Inflammatory macrophage treated with lipopolysaccharide for 4 hours (primary cell): ENCODE measurements around the gene NXT1.

ENCODE experiments used
- DNase-seq: peaks from one replicate; pipeline ENCODE4 v3.0.0-alpha.2; 2020

Gene NXT1

DNA sequence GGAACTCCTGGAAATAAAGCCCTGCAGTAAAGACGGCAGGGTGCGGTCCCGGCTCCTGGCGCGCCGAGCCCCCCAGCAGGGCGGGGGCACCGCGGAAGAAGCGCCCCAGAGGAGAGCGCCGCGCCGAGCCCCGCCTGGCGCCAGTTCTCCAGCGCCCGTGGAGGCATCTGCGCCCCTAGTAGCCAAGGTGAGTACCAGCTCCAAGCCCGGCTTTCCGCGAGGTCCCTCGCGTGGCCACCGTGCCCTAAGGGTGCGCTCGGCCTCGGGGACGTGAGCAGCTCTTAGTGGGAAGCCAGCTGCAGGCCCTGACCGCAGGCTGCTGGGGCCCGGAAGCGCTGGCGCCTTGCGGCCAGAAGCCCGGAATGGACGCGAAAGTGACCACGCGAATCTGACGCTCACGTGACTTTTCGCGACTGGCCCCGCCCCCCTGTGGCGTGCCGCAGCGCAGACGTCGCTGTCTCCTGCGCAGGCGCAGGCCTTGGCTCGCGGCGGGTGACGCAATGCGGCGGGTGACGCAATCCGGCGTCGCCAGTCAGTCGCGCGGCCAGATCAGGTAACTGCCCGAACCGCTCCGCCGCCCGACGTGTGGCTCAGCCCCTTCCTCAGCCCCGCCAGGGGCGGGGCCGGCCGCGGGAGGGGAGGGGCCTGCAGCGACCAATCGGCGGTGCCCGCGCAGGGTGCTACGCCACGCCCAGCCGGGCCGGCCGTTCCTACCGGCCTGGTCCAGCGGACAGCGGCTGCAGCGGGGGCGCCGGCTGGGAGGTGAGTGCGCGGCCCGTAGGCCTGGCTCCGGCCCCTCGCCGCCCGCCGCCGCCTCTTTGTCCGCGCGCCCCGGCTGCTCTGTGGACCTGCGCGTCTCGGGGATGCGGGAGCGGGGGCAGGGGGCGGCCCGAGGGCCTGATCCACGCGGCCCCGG, 11.1 kb downstream of the NXT1 start, which contains the start of gene GZF1:
GZF1 (plus strand) TSS at position 707 of the 916 bp plus-strand sequence. CDS start 2,202 bp downstream, outside the sequence.
- peak; percentile 98 for DNase-seq

DNA sequence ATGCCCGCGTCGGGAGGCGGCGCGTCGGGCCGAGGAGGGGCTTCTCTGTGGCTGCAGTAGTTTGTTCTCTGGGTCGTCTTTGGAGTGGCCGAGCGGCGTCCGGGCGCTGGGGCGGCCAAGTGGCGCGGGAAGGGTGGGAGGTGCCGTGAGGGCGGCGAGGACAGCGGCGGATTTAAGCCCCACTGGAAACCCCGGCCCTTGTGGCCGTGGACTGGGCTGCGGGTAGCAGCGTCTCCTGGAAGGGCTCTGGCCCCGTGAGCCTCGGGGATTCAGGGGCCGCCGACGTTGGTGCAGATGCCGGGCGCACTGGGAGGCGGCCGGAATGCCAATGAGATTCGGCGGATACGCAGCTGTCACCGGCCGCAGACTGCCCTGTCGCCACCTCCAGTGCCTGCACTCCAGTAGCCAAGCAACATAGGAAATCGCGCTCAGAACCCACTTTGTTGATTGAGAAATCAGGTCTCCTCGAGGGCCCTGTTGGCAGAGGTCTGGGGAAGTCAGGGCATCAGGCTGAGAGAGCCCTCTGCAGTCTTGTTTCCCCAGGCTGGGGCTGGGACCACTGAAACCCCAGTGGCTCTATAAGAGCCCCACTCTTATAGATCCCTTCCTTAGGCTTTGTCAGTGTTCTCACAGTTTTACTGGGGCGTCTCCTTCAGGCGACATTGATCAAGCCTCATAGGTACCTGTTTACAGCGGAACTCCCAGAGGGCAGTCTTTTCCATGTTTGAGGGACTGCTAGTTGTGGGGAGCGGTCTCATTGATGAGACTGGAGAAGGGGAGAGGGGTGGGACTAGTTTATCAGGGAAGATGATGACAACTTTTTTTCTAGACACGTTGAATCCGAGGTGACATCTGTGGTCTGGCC, 12.0 kb downstream of the NXT1 start:
- DNase-seq: peak; percentile 48

DNA sequence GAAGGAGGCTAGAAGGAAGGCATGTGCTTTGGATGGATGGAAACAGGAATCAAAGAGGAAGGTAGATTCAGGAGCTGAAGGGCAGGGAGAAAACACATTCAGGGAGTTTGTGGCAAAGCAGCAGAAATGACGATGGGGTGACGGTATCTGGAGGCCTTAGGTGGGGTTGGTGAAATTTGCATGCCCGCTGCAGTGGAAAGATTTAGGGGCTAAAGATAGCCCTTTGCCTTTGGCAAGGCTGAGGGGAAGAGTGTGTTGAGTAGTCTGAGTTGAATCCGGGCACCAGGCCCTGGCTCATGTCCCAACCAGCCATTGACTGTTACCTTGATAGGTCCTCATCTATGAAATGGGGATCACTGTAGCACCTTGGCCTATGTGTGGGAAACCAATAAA, 12.7 kb downstream of the NXT1 start:
- DNase-seq: no peak

DNA sequence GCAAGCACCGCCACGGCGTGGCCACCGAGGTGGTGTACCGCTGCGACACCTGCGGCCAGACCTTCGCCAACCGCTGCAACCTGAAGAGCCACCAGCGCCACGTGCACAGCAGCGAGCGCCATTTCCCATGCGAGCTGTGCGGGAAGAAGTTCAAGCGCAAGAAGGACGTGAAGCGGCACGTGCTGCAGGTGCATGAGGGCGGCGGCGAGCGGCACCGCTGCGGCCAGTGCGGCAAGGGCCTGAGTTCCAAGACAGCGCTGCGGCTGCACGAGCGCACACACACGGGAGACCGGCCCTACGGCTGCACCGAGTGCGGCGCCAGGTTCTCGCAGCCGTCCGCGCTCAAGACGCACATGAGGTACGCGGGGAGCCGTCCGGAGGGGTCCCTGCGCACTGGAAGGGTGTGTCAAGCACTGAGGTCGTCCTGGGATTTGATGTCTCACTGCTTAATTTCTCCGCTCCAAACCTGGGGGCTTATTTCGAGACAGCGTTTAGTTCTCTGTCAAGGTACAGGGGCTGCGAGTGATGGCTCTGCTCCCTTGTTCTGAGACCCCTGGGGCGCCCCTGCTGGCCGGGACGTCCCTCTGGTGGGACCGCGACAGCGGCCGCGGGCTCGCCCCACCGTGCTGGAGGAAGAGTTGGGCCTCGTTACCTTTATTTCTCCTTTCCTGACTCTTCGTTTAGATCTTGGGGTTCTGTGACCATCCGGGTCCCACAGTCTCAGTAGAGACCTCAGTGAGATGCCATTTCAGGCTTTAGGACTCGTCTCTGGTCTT, 15.0 kb downstream of the NXT1 start:
- no peak for DNase-seq

DNA sequence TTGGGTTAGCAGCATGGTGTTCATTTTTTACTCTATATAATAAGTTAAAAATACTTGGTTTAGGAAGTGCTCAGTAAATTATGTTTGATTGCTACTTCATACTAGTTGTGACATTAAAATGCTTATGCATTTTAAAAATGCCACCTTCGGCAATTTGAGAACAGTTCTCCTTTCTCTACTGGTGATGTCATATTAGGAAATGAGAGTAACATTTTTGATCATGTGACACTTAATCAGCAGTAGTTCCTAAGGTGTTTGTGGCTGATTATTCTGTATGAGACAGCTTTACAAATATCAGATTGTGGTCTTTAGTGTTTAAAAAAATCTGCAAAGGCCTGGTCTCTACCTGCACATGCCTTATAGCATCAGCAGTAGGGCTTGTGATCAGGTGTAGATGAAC, 15.8 kb downstream of the NXT1 start:
- peak; percentile 84 for DNase-seq

DNA sequence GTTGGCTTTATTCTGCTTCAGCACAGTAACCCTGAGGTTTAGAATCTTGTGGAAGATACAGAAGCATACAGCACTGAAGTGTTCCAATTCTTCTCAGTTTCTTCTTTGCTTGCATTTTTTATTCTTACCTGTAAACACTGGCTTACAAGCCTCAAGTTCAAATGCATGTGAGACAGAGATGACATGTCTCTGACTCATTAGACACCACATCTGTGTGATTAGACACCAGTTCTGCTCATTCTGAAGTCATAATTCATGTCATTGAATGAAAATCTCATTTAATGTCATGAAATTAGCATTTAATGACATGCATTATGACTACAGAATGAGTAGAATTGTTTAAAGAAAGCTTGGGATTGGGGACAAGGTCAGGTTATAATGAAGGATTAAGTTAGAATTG, 17.2 kb downstream of the NXT1 start:
- peak; percentile 27 for DNase-seq

DNA sequence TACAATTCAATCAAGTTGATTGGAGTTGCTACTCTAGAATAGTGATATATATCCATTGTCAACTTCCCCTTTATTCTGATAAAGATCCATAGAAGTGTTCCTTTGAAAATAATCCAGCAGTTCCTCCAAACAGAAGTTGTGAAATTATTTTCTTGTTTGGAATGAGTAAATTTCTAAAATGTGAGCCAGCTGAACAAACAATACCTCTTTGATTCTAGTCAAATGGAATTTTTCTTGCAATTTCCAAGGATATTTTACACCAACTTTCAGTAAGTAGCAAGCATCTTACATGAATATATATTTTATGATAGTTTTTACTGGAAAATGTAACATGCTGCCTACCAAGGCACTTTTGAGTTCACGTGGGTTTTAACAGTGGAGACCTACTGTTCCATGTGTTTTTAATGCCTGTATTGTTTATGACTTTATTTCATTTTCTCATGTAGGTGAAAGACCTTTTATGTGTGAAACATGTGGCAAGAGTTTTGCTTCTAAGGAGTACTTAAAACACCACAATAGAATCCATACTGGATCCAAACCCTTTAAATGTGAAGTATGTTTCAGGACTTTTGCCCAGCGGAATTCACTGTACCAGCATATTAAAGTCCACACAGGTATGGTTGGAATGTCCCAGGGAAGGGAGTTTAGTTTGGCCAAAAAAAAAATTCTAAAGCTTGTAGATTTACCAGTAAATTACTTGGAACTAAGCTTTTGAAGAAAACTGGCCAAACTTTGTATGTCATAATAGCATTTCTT, 17.9 kb downstream of the NXT1 start:
- DNase-seq: no peak

DNA sequence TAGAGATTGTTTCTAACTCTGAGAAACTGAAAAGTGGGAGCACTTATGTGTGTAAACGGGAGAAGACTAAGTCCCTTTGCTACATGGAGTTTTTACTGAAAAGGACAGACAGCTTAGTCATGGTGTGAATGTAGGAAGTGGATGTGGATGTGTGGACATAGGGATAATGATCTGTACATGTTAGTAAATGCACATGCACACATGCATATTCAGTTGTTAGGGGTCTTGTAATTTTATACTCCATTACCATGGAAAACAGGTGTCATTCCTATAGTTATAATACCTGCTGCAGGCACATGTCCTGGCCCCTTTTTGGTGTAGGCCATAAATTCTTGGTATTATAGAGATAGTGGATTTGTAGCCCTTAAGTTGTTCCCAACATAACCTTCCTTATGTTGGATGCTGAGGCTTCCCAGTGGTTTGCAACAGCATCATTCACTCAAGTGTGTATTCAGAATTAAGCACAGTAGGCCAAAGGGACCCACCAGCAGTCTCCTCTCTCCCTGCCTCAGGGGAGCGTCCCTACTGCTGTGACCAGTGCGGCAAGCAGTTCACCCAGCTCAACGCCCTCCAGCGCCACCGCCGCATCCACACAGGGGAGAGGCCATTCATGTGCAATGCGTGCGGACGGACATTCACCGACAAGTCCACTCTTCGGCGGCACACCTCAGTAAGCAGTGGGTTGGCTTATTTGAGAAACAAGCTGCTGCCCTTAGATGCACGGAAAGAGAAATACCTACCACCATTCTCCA, 18.7 kb downstream of the NXT1 start:
- no peak for DNase-seq

DNA sequence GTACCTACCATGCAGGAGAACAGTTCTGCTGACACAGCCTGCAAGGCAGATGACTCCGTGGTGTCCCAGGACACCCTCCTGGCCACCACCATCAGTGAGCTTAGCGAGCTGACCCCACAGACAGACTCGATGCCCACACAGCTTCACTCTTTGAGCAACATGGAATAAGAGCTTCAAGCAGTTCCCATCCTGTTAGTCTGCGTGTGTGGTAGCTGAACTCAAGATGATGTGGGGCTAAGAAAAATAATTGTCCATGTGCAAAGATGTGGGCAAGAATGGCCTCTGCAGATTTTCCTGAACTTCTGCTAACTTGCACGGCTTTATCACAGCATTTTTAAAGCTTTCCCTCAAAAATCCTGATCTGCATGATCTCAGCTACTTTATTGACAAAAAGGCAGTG, 19.7 kb downstream of the NXT1 start:
- DNase-seq: no peak

DNA sequence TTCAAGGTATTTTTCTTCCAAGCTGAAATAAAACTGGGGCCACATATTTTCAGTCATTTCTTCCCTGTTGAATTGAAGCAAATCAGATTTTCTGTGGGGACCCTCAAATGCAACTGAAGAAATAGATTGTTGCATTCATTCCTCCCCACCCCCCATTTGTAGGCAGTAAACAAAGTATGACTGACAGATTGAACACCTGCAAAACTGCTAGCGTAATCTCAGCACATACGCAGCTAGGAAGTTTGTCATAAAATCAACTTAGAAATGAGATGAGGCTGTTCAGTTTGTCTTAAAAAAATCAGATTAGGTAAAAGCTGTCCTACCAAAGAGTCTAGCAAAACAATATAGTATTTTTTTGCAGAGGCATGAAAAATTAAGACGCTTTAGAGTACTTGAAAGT, 20.3 kb downstream of the NXT1 start:
- DNase-seq: no peak

DNA sequence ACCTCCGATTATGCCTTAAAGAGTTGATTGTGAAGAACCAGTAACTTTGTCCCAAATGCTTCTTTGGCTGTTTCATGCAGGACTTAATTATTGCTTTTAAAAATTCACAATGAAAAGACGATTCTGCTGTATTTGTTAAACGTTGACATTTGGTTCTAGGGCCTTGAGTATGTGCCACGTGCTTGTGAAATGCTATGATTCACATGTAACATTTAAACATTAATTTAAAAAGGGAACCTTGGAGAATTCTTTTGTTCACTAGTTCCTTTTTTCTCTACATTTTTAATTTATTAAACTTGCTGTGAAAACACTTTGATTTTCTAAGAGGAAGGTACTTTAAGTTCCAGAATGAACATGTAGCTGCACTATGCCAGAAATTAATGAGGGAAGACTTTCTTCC, 20.9 kb downstream of the NXT1 start:
- DNase-seq: peak; percentile 71

DNA sequence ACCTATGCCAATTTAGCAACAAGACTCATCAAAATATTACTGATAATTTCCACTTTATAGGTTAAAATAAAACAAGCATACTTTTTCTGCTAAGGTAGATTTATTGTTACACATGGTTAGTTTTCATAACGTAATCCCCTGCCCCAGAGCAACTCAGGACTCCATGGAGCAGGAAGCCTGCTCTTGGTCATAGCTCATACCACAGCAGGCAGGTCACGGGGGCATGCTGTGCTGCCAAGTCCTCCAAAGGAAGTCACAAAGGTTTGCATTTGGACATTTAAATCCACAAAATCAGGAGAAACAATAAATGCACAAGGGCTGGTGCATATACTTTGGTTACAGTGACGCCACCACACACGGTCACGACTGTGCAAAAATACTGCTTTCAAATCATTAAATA, 23.9 kb downstream of the NXT1 start:
- no peak for DNase-seq

DNA sequence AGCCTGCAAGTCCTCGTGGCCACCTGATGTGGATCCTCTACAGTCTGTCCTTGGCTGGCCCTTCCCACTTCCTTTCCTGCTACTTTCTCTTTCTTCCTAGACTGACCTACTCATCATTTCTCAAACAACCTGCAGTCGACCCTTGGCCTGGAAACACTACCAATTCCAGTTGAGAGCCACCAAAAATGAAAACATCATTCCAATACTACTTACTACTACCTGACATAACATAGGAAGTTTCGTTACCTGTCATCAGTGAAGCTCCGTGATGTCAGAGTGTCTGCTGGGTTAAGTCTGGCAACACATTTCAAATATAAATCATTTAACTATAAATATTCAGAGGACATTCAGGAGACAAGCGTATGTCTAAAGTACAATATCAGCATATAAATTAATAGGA, 25.2 kb downstream of the NXT1 start:
- no peak for DNase-seq

DNA sequence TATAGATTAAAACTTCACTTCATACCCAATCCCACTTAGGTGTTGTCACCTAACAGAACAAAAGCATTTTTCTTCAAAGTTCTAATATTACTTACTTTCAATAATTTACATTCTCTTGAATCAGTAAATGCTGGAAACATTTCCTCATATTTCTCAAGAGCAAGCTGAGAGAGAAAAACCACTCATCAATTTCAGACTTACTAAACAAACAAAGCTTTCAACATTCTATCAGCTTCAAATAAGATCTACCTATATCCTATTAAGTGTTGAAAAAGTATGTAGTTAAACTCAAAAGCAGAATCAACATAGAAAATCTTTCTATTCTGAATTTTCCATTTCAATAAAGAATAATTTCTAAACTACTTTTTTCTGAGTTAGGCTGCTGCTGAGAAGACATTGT, 29.2 kb downstream of the NXT1 start:
- no peak for DNase-seq

DNA sequence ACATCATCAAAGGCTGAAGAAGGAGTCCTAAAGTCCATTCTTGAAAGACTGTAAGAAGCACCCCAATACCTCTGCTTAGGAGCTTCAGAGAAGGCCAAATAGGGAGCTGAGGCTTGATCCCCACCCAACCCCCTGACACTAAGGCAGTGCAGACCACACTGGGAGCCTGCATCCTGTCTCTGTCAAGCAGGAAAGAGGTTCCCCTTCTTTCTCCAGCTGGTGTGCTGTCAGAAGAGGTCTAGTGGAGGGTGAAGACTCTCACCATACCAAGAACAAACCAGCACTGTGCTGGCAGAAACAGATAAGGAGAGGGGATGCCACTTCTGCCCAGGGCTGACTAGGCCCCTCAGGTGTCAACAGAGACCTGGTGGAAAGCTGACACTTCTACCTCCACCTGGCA, 31.3 kb downstream of the NXT1 start:
- DNase-seq: no peak

DNA sequence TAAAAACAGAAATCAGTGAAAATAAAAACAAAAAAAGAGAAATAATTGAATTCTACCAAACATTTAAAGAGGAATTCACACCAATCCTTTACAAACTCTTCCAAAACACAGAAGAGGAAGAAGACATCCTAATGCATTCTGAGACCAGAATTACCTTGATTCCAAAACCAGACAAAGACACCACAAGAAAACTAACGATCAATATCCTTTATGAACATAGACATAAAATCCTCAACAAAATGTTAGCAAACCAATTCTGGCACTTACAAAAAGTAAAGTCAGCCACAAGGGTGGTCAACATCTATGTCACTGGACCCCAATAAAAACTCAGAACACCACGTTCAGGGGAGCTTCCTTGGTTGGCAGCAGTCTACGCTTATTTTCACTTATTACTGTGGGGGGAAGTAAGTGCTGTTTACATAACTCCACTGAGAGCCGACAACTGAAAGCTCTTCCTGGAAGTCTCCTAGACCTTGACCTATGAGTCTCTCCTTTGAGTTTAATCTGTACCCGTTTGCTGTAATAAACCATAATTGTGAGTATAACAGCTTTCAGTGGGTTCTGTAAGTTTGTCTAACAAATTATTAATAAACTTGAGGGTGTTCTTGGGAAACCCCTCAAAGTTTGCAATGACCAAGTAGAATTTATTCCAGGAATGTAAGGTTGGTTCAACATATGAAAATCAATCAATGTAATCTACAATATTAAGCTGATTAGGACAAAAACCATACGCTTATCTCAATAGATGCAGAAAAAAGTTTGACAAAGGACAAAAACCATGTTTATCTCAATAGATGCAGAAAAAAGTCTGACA, 35.9 kb downstream of the NXT1 start:
- no peak for DNase-seq

DNA sequence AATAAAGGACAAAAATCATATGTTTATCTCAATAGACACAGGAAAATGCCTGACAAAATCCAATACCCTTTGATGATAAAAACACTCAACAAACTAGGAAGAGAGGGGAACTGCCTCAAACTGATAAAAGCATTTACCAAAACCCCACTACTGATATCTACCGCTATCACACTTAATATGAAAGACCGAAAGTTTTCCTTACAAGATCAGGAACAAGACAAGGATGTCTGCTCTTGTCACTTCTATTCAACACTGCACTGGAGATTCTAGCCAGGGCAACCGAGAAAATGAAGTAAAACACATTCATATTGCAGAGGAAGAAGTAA, 36.5 kb downstream of the NXT1 start:
- no peak for DNase-seq

DNA sequence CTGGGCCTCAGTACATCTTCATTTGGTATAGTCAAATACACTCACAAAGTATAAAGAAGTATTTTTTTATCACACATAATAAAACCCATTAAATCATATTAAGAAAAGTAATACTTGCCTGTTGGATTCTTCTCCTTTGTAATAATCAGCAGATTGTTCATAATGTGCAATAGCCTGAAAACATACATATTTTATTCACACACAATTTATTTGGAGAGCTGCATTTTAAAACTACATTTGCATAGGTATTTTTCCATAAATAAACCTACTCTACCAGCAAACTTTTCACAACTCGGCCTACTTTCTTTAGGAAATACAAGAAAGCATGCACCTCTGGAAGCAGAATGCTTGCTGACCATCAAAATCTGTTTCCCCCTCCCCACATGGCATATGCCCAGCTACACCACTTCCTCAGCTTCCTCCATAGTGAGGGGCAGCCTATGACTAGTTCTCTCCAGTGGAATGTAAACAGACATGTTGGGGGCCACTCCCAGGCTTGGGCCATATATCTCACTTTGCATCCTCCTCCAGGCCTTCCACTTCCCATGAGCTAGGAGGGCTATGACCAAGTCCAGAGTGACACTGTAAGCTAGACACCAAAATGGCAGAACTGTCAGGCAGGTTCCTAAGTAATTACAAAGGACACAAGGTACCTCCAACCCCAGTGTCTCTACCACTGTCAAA, 39.6 kb downstream of the NXT1 start:
- DNase-seq: no peak

DNA sequence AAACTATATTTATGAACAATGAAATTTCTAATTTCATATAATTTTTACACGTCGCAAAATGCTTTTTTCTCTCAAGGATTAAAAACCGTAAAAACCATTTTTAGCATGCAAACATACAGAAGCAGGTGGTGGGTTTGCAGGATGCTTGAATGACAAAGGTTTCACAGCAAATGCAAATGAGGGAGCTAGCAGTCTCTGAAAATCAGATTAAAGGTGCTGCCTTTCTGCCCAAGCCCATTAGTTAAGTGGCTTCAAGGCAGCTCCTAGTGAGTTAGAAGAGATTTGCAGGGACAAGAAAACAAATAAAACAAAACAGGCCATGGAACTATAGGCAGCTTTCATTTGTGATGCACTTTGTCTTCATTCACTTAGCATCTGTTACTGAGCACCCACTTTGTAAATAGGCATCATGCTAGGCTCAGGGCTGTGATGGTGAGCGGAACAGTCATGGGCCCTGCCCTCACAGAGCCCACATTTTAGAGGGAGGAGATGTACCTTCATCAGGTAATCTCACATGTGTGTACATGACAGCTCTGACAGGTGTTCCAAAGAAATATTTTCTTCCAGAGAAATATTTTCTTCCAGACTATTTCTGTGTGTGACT, 41.2 kb downstream of the NXT1 start:
- DNase-seq: no peak
